Endodermal cell (in vitro differentiated cells): ENCODE results near the gene AOC2. TPM values are rescaled to one million over a fixed set of nuclear protein-coding genes. Genes with fewer than 3 reads are reported as not detected.

Source experiments
- DNase-seq: peaks from one replicate; pipeline ENCODE4 v3.0.0-alpha.2; 2017
- H3K27ac ChIP-seq: 2 replicates; pipeline ENCODE4 v1.5.1; 2013; ENCODE audit warnings: mild to moderate bottlenecking, low read depth, low read length, moderate library complexity
- H3K27me3 ChIP-seq: 2 replicates; pipeline ENCODE4 v1.6.1; 2013; ENCODE audit warnings: mild to moderate bottlenecking, low read length, moderate library complexity; ENCODE audit not compliant: insufficient read depth, control insufficient read depth, poor library complexity, severe bottlenecking
- H3K36me3 ChIP-seq: 2 replicates; pipeline ENCODE4 v1.7.0; 2013; ENCODE audit warnings: mild to moderate bottlenecking, low read length, moderate library complexity; ENCODE audit not compliant: control insufficient read depth, insufficient read depth
- H3K4me1 ChIP-seq: one replicate; pipeline ENCODE4 v1.7.0; 2013; ENCODE audit warnings: low read length; ENCODE audit not compliant: control insufficient read depth, insufficient read depth
- H3K4me3 ChIP-seq: 2 replicates; pipeline ENCODE4 v1.5.1; 2013; ENCODE audit warnings: mild to moderate bottlenecking, low read length, moderate library complexity
- H3K9ac ChIP-seq: 2 replicates; pipeline ENCODE4 v1.6.1; 2013; ENCODE audit warnings: mild to moderate bottlenecking, low read length, moderate library complexity; ENCODE audit not compliant: poor library complexity, severe bottlenecking; ENCODE audit errors: extremely low read depth
- H3K9me3 ChIP-seq: 2 replicates; pipeline ENCODE4 v1.6.1; 2013; ENCODE audit warnings: mild to moderate bottlenecking, low read length, moderate library complexity; ENCODE audit not compliant: control insufficient read depth
- H3K27ac Mint-ChIP-seq: 2 replicates; pipeline ENCODE4 v1.8.0; 2020; ENCODE audit warnings: mixed read lengths
- H3K27me3 Mint-ChIP-seq: 2 replicates; pipeline ENCODE4 v1.8.0; 2021; ENCODE audit warnings: mild to moderate bottlenecking, mixed read lengths; ENCODE audit not compliant: insufficient read depth
- H3K36me3 Mint-ChIP-seq: 2 replicates; pipeline ENCODE4 v1.8.0; 2020; ENCODE audit warnings: low read depth, mixed read lengths
- H3K4me1 Mint-ChIP-seq: 2 replicates; pipeline ENCODE4 v1.8.0; 2020; ENCODE audit warnings: mixed read lengths
- H3K4me3 Mint-ChIP-seq: 2 replicates; pipeline ENCODE4 v1.8.0; 2020; ENCODE audit warnings: mild to moderate bottlenecking, moderate library complexity, mixed read lengths
- H3K9me3 Mint-ChIP-seq: 2 replicates; pipeline ENCODE4 v1.8.0; 2020; ENCODE audit warnings: mild to moderate bottlenecking, mixed read lengths
- CTCF ChIP-seq: fragments of 200-600 bp; sonication (generic); conservative IDR thresholded peaks from 2 replicates; pipeline ENCODE4 v1.5.0; 2021; ENCODE audit warnings: antibody characterized with exemption, mild to moderate bottlenecking
- WGBS, 2 experiments: methylation state at CpG; one replicate each; pipeline versions ENCODE4 v1.1.5 to v1.1.7; 2013; ENCODE audit warnings: missing lambda C conversion rate in 2 of 2, mixed read lengths in 1 of 2; ENCODE audit not compliant: insufficient coverage in 1 of 2, insufficient read length in 1 of 2; 5-methylcytosine and 5-hydroxymethylcytosine counted together
- total RNA-seq, 2 donors: library from RNA; stranded (reverse); fragmentation: NEBNext Ultra II Directional in 1 of 2; extraction: Animal tissue kit (Norgen Biotek cat#: 25700) in 1 of 2; gene quantifications; 2 replicates in 1 of 2; 3 replicates in 1 of 2; pipeline ENCODE4 v1.2.1, GENCODE V29; 2021

The AOC2 gene
- total RNA-seq, 2 donors from 2014 or later: 3.7 to 3.8 TPM

- WGBS, 2 experiments: 89% methylated on average over 1 of the region's 1 CpG; no CpG with 5 or more reads in 1 of the 2 experiments
- H3K27ac Mint-ChIP-seq: no peak overlapping the region
Measured at GRCh38 chr17:42806249-42806648, 38.1 kb upstream of the AOC2 start.

GRCh38 chr17:42809250-42809649 is 35.1 kb upstream of the AOC2 start:
- H3K27ac Mint-ChIP-seq: no peak overlapping the region
- no peaks in the 10 kb centered on the region for H3K27me3 ChIP-seq
- 91 to 100% methylated on average over 3 of the region's 3 CpGs for WGBS, 2 experiments
- no peaks in the 10 kb centered on the region for H3K9me3 ChIP-seq
- H3K4me1 Mint-ChIP-seq: no peaks in the 10 kb centered on the region
- no peak overlapping the region for H3K27ac ChIP-seq
- no peaks in the 10 kb centered on the region for H3K27me3 Mint-ChIP-seq
- H3K4me3 ChIP-seq: no peak overlapping the region
- no peak for DNase-seq
- peaks cover 37% of the 10 kb centered on the region for H3K36me3 Mint-ChIP-seq
- peaks cover 41% of the 10 kb centered on the region for H3K36me3 ChIP-seq
- no peak overlapping the region for H3K9ac ChIP-seq
- no peak for TF ChIP-seq CTCF
- no peak overlapping the region for H3K4me3 Mint-ChIP-seq
- no peaks in the 10 kb centered on the region for H3K4me1 ChIP-seq
- H3K9me3 Mint-ChIP-seq: no peaks in the 10 kb centered on the region

More at GRCh38 chr17:42806249-42806648, 38.1 kb upstream of the AOC2 start:
- no peak for DNase-seq
- Histone ChIP-seq H3K9ac (no peak overlapping the region), H3K36me3 (peaks cover 25% of the 10 kb centered on the region), H3K9me3 (no peaks in the 10 kb centered on the region), H3K27me3 (no peaks in the 10 kb centered on the region), H3K4me1 (peaks cover 3% of the 10 kb centered on the region), H3K4me3 (no peak overlapping the region), H3K27ac (no peak overlapping the region)
- no peaks in the 10 kb centered on the region for H3K9me3 Mint-ChIP-seq
- peaks cover 22% of the 10 kb centered on the region for H3K4me1 Mint-ChIP-seq
- no peak for TF ChIP-seq CTCF
- H3K4me3 Mint-ChIP-seq: no peak overlapping the region
- no peaks in the 10 kb centered on the region for H3K27me3 Mint-ChIP-seq
- peaks cover 23% of the 10 kb centered on the region for H3K36me3 Mint-ChIP-seq

- Mint-ChIP-seq H3K4me1 (no peaks in the 10 kb centered on the region), H3K27ac (no peak overlapping the region), H3K4me3 (no peak overlapping the region), H3K36me3 (peaks cover 70% of the 10 kb centered on the region), H3K9me3 (no peaks in the 10 kb centered on the region), H3K27me3 (no peaks in the 10 kb centered on the region)
- no peak overlapping the region for H3K27ac ChIP-seq
- WGBS, 2 experiments: 93 to 96% methylated on average over 8 of the region's 8 CpGs
- no peaks in the 10 kb centered on the region for H3K27me3 ChIP-seq
- no peaks in the 10 kb centered on the region for H3K4me1 ChIP-seq
- H3K36me3 ChIP-seq: peaks cover 83% of the 10 kb centered on the region
- H3K4me3 ChIP-seq: no peak overlapping the region
- no peak overlapping the region for H3K9ac ChIP-seq
- no peak for DNase-seq
- TF ChIP-seq CTCF: no peak
- no peaks in the 10 kb centered on the region for H3K9me3 ChIP-seq
Measured at GRCh38 chr17:42814633-42815399, 29.6 kb upstream of the AOC2 start.
